ENCODE results near the gene HIGD2B. TPM values are rescaled to one million over a fixed set of nuclear protein-coding genes. Genes with fewer than 3 reads are reported as not detected.

The HIGD2B gene
- total and polyA plus RNA-seq, 2 experiments from 2014 or later = not detected

DNA sequence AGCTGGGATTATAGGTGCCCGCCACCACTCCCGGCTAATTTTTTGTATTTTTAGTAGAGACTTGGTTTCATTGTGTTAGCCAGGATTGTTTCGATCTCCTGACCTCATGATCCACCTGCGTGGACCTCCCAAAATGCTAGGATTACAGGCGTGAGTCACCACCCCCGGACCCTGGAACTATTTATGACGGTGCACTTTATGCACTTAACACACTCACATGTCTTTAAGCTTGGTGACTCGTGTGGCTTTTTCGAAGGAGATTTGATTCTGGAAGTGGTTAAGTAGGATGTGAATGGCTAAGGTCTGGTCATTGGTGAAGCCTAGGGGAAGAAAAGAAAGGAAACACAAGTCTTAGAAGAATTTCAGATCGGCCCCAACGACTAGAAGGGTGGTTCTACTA is 20.3 kb upstream of the HIGD2B start:
- peaks cover 9% of the 10 kb centered on the region for H3F3A ChIP-seq (ENCODE audit: insufficient read depth)
- H3K9me3 ChIP-seq (ENCODE audit: low read depth) = no peaks in the 10 kb centered on the region
- no peak overlapping the region for H3K4me2 ChIP-seq (ENCODE audit: unreplicated experiment)
- no peak overlapping the region for H2AFZ ChIP-seq
- no peaks in the 10 kb centered on the region for H3K9me2 ChIP-seq (ENCODE audit: insufficient read depth)
- H3K4me3 ChIP-seq = no peak overlapping the region
- no peak overlapping the region for H3K27ac ChIP-seq
- no peak for DNase-seq
- TF ChIP-seq EZH2phosphoT487 (IDR thresholded peaks at IDR 0.05; ENCODE audit: insufficient read depth, low read depth) = no peak
- TF ChIP-seq EZH2 (IDR thresholded peaks at IDR 0.05; ENCODE audit: insufficient read depth, poor library complexity, severe bottlenecking) = no peak
- H3K4me1 ChIP-seq (ENCODE audit: insufficient read depth) = peaks cover 10% of the 10 kb centered on the region
- H4K20me1 ChIP-seq (ENCODE audit: insufficient read depth) = no peaks in the 10 kb centered on the region
- H3K79me2 ChIP-seq (ENCODE audit: insufficient read depth) = peaks cover 23% of the 10 kb centered on the region; the same call in 1 of the 2 replicates
- 91 to 92% methylated on average over 11 of the region's 11 CpGs for WGBS, 2 experiments (ENCODE audit: low coverage in 1 of 2, low lambda C conversion rate in 2 of 2, missing lambda C conversion rate in 2 of 2)
- in situ Hi-C loops (cut with MboI) = no loop called here
- H3K27me3 ChIP-seq (replicated peaks; ENCODE audit: insufficient read depth) = no peaks in the 10 kb centered on the region
- H3K36me3 ChIP-seq (ENCODE audit: low read depth) = no peaks in the 10 kb centered on the region
- no peak overlapping the region for H3K9ac ChIP-seq

DNA sequence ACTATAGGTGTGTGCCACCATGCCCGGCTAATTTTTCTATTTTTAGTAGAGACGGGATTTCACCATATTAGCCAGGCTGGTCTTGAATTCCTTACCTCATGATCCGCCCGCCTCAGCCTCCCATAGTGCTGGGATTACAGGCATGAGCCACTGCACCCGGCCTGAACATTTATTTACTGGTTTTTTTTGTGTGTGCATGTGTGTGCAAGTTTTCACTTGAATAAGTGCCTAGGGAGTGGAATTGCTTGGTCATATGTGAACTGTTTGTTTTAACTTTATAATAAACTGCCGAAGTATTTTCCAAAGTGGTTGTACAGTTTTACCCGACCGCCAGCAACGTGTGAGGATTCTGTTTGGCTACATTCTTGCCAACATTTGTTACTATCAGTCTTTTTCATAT is 14.1 kb upstream of the HIGD2B start:
- no peaks in the 10 kb centered on the region for H3K4me1 ChIP-seq (ENCODE audit: insufficient read depth)
- TF ChIP-seq EZH2phosphoT487 (IDR thresholded peaks at IDR 0.05; ENCODE audit: insufficient read depth, low read depth) = no peak
- no peak for TF ChIP-seq EZH2 (IDR thresholded peaks at IDR 0.05; ENCODE audit: insufficient read depth, poor library complexity, severe bottlenecking)
- H3K9me3 ChIP-seq (ENCODE audit: low read depth) = no peaks in the 10 kb centered on the region
- H3K9ac ChIP-seq = no peak overlapping the region
- no peaks in the 10 kb centered on the region for H4K20me1 ChIP-seq (ENCODE audit: insufficient read depth)
- H3K27ac ChIP-seq = no peak overlapping the region
- H3K79me2 ChIP-seq (ENCODE audit: insufficient read depth) = peaks cover 52% of the 10 kb centered on the region
- H3K4me2 ChIP-seq (ENCODE audit: unreplicated experiment) = no peak overlapping the region
- no peaks in the 10 kb centered on the region for H3K36me3 ChIP-seq (ENCODE audit: low read depth)
- no peaks in the 10 kb centered on the region for H3K27me3 ChIP-seq (replicated peaks; ENCODE audit: insufficient read depth)
- WGBS, 2 experiments (ENCODE audit: low coverage in 1 of 2, low lambda C conversion rate in 2 of 2, missing lambda C conversion rate in 2 of 2) = 88 to 89% methylated on average over 9 of the region's 9 CpGs
- in situ Hi-C loops (cut with MboI) = no loop called here
- H3K9me2 ChIP-seq (ENCODE audit: insufficient read depth) = no peaks in the 10 kb centered on the region
- no peak for DNase-seq
- H3K4me3 ChIP-seq = no peak overlapping the region
- H2AFZ ChIP-seq = no peak overlapping the region
- H3F3A ChIP-seq (ENCODE audit: insufficient read depth) = no peaks in the 10 kb centered on the region

DNA sequence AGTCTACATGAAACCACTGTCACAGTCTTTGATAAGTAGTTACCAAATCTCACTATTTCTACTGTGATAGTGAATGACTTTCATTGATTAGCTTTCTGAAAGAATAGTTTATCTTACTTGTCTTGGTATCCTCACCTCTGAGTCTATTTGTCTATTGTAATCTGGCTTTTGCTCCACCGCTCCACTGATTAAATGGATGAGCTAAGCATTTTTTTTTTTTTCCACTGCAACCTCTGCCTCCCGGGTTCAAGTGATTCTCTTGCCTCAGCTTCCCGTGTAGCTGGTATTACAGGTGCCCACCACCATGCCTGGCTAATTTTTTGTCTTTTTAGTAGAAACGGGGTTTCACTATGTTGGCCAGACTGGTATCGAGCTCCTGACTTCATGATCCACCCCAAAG is 13.0 kb upstream of the HIGD2B start:
- Histone ChIP-seq H3K4me1 (ENCODE audit: insufficient read depth) (no peaks in the 10 kb centered on the region), H3K9ac (no peak overlapping the region), H3K36me3 (ENCODE audit: low read depth) (no peaks in the 10 kb centered on the region), H3K4me2 (ENCODE audit: unreplicated experiment) (no peak overlapping the region), H4K20me1 (ENCODE audit: insufficient read depth) (no peaks in the 10 kb centered on the region), H3K9me3 (ENCODE audit: low read depth) (no peaks in the 10 kb centered on the region), H3K79me2 (ENCODE audit: insufficient read depth) (peaks cover 60% of the 10 kb centered on the region), H3K27ac (no peak overlapping the region), H3K9me2 (ENCODE audit: insufficient read depth) (no peaks in the 10 kb centered on the region), H3K4me3 (no peak overlapping the region), H3K27me3 (replicated peaks; ENCODE audit: insufficient read depth) (no peaks in the 10 kb centered on the region), H2AFZ (no peak overlapping the region), H3F3A (ENCODE audit: insufficient read depth) (no peaks in the 10 kb centered on the region)
- TF ChIP-seq EZH2 (IDR thresholded peaks at IDR 0.05; ENCODE audit: insufficient read depth, poor library complexity, severe bottlenecking) (no peak), EZH2phosphoT487 (IDR thresholded peaks at IDR 0.05; ENCODE audit: insufficient read depth, low read depth) (no peak)
- 77 to 88% methylated on average over 5 of the region's 5 CpGs for WGBS, 2 experiments (ENCODE audit: low coverage in 1 of 2, low lambda C conversion rate in 2 of 2, missing lambda C conversion rate in 2 of 2)
- in situ Hi-C loops (cut with MboI) = no loop called here
- DNase-seq = no peak

DNA sequence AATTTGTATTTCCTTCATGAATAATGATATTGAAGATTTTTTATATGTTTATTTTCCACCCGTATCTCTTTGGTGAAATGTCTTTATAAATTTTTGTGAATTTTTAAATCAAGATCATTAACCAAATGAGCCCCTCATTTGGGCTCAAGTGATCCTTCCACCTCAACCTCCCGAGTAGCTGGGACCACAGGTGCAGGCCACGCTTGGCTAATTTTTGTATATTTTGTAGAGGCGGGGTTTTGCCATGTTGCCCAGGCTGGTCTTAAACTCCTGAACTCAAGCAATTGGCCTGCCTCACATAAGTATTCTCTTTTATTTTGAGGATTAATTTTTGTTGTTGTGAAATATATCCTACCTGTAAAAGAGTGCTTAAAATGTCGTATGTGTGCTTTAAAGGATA is 5.0 kb upstream of the HIGD2B start:
- Histone ChIP-seq H3K4me1 (ENCODE audit: insufficient read depth) (no peaks in the 10 kb centered on the region), H3K9ac (no peak overlapping the region), H2AFZ (no peak overlapping the region), H3K4me2 (ENCODE audit: unreplicated experiment) (no peak overlapping the region), H3K36me3 (ENCODE audit: low read depth) (no peaks in the 10 kb centered on the region), H3F3A (ENCODE audit: insufficient read depth) (peaks cover 7% of the 10 kb centered on the region), H3K4me3 (no peak overlapping the region), H3K27me3 (replicated peaks; ENCODE audit: insufficient read depth) (no peaks in the 10 kb centered on the region), H3K9me2 (ENCODE audit: insufficient read depth) (no peaks in the 10 kb centered on the region), H3K27ac (no peak overlapping the region), H3K79me2 (ENCODE audit: insufficient read depth) (peaks cover 56% of the 10 kb centered on the region), H4K20me1 (ENCODE audit: insufficient read depth) (no peaks in the 10 kb centered on the region), H3K9me3 (ENCODE audit: low read depth) (no peaks in the 10 kb centered on the region)
- DNase-seq = no peak
- 69 to 72% methylated on average over 5 of the region's 5 CpGs for WGBS, 2 experiments (ENCODE audit: low coverage in 1 of 2, low lambda C conversion rate in 2 of 2, missing lambda C conversion rate in 2 of 2)
- TF ChIP-seq EZH2phosphoT487 (IDR thresholded peaks at IDR 0.05; ENCODE audit: insufficient read depth, low read depth) (no peak), EZH2 (IDR thresholded peaks at IDR 0.05; ENCODE audit: insufficient read depth, poor library complexity, severe bottlenecking) (no peak)
- in situ Hi-C loops (cut with MboI) = no loop called here

DNA sequence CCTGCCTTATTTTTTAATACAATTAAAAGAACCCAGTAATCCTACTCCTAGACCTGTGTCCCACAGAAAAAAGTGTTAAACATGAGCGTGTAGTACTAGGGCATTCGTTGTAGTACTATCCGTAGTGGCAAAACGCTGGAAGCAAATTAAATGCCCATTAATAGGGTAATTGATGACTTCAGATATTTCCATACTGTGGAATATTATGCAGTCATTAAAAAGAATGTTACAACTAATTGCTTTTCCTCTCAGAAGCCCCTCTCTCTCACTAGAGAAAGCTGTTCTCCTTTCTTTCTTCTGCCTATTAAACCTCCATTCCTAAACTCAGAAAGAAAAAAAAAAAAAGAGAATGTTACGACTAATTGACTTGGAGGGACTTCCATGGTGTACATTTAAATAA is 2.7 kb upstream of the HIGD2B start:
- H3K4me2 ChIP-seq (ENCODE audit: unreplicated experiment) = no peak overlapping the region
- DNase-seq = no peak
- 97 to 98% methylated on average over 5 of the region's 5 CpGs for WGBS, 2 experiments (ENCODE audit: low coverage in 1 of 2, low lambda C conversion rate in 2 of 2, missing lambda C conversion rate in 2 of 2)
- H3K9me3 ChIP-seq (ENCODE audit: low read depth) = no peaks in the 10 kb centered on the region
- in situ Hi-C loops (cut with MboI) = no loop called here
- no peaks in the 10 kb centered on the region for H3K27me3 ChIP-seq (replicated peaks; ENCODE audit: insufficient read depth)
- no peak overlapping the region for H3K27ac ChIP-seq
- no peaks in the 10 kb centered on the region for H3K9me2 ChIP-seq (ENCODE audit: insufficient read depth)
- no peak overlapping the region for H3K4me3 ChIP-seq
- no peaks in the 10 kb centered on the region for H3K36me3 ChIP-seq (ENCODE audit: low read depth)
- H3F3A ChIP-seq (ENCODE audit: insufficient read depth) = peaks cover 18% of the 10 kb centered on the region
- no peak for TF ChIP-seq EZH2phosphoT487 (IDR thresholded peaks at IDR 0.05; ENCODE audit: insufficient read depth, low read depth)
- TF ChIP-seq EZH2 (IDR thresholded peaks at IDR 0.05; ENCODE audit: insufficient read depth, poor library complexity, severe bottlenecking) = no peak
- H3K79me2 ChIP-seq (ENCODE audit: insufficient read depth) = peaks cover 38% of the 10 kb centered on the region
- no peaks in the 10 kb centered on the region for H4K20me1 ChIP-seq (ENCODE audit: insufficient read depth)
- H3K9ac ChIP-seq = no peak overlapping the region
- H3K4me1 ChIP-seq (ENCODE audit: insufficient read depth) = peaks cover 6% of the 10 kb centered on the region
- no peak overlapping the region for H2AFZ ChIP-seq

Measured in GM23248 (cell line).